Measurements from ENCODE around the gene TRAF2.

TRAF2 gene

GRCh38 chr9:136946228-136947027, 60.1 kb downstream of the TRAF2 start:
- Histone ChIP-seq H3K27me3 (ENCODE audit: control insufficient read depth, insufficient read depth, low read length) (no peaks in the 10 kb centered on the region), H3K4me1 (ENCODE audit: control insufficient read depth, insufficient read depth, low read length) (peaks cover 43% of the 10 kb centered on the region), H3K4me2 (ENCODE audit: low read length) (no peak overlapping the region), H3K9ac (ENCODE audit: low read depth, low read length) (no peak overlapping the region), H3K9me3 (replicated peaks; ENCODE audit: low read length) (no peaks in the 10 kb centered on the region), H3K36me3 (ENCODE audit: insufficient read depth, low read length) (peaks cover 19% of the 10 kb centered on the region), H3K4me3 (ENCODE audit: low read length) (no peak overlapping the region)

GRCh38 chr9:136947028-136947891, 60.9 kb downstream of the TRAF2 start:
- H3K27me3 ChIP-seq (ENCODE audit: control insufficient read depth, insufficient read depth, low read length): no peaks in the 10 kb centered on the region
- no peak overlapping the region for H3K9ac ChIP-seq (ENCODE audit: low read depth, low read length)
- H3K4me1 ChIP-seq (ENCODE audit: control insufficient read depth, insufficient read depth, low read length): peaks cover 43% of the 10 kb centered on the region
- no peaks in the 10 kb centered on the region for H3K9me3 ChIP-seq (replicated peaks; ENCODE audit: low read length)
- peaks cover 11% of the 10 kb centered on the region for H3K36me3 ChIP-seq (ENCODE audit: insufficient read depth, low read length)
- no peak overlapping the region for H3K4me3 ChIP-seq (ENCODE audit: low read length)
- peak overlapping the region; percentile 2 for H3K4me2 ChIP-seq (ENCODE audit: low read length)

GRCh38 chr9:136947955-136948510, 61.7 kb downstream of the TRAF2 start:
- H3K9me3 ChIP-seq (replicated peaks; ENCODE audit: low read length): no peaks in the 10 kb centered on the region
- no peak overlapping the region for H3K9ac ChIP-seq (ENCODE audit: low read depth, low read length)
- peaks cover 3% of the 10 kb centered on the region for H3K36me3 ChIP-seq (ENCODE audit: insufficient read depth, low read length)
- H3K4me2 ChIP-seq (ENCODE audit: low read length): no peak overlapping the region
- peaks cover 3% of the 10 kb centered on the region for H3K27me3 ChIP-seq (ENCODE audit: control insufficient read depth, insufficient read depth, low read length)
- peaks cover 38% of the 10 kb centered on the region for H3K4me1 ChIP-seq (ENCODE audit: control insufficient read depth, insufficient read depth, low read length)
- no peak overlapping the region for H3K4me3 ChIP-seq (ENCODE audit: low read length)

- peak overlapping the region; percentile 96 for H3K4me2 ChIP-seq (ENCODE audit: low read length)
- H3K36me3 ChIP-seq (ENCODE audit: insufficient read depth, low read length): no peaks in the 10 kb centered on the region
- no peaks in the 10 kb centered on the region for H3K9me3 ChIP-seq (replicated peaks; ENCODE audit: low read length)
- H3K4me3 ChIP-seq (ENCODE audit: low read length): peak overlapping the region; percentile 77
- no peak overlapping the region for H3K9ac ChIP-seq (ENCODE audit: low read depth, low read length)
- peaks cover 3% of the 10 kb centered on the region for H3K27me3 ChIP-seq (ENCODE audit: control insufficient read depth, insufficient read depth, low read length)
- peaks cover 33% of the 10 kb centered on the region for H3K4me1 ChIP-seq (ENCODE audit: control insufficient read depth, insufficient read depth, low read length)
Observed at GRCh38 chr9:136949239-136949816, 63.0 kb downstream of the TRAF2 start.

GRCh38 chr9:136949817-136950655, 63.7 kb downstream of the TRAF2 start:
- Histone ChIP-seq H3K4me3 (ENCODE audit: low read length) (peak overlapping the region; percentile 77), H3K9ac (ENCODE audit: low read depth, low read length) (no peak overlapping the region), H3K27me3 (ENCODE audit: control insufficient read depth, insufficient read depth, low read length) (peaks cover 3% of the 10 kb centered on the region), H3K9me3 (replicated peaks; ENCODE audit: low read length) (no peaks in the 10 kb centered on the region), H3K36me3 (ENCODE audit: insufficient read depth, low read length) (no peaks in the 10 kb centered on the region), H3K4me1 (ENCODE audit: control insufficient read depth, insufficient read depth, low read length) (peaks cover 30% of the 10 kb centered on the region), H3K4me2 (ENCODE audit: low read length) (peak overlapping the region; percentile 96)

- H3K4me1 ChIP-seq (ENCODE audit: control insufficient read depth, insufficient read depth, low read length): peaks cover 29% of the 10 kb centered on the region
- peaks cover 3% of the 10 kb centered on the region for H3K27me3 ChIP-seq (ENCODE audit: control insufficient read depth, insufficient read depth, low read length)
- no peaks in the 10 kb centered on the region for H3K9me3 ChIP-seq (replicated peaks; ENCODE audit: low read length)
- H3K36me3 ChIP-seq (ENCODE audit: insufficient read depth, low read length): no peaks in the 10 kb centered on the region
- no peak overlapping the region for H3K9ac ChIP-seq (ENCODE audit: low read depth, low read length)
- H3K4me2 ChIP-seq (ENCODE audit: low read length): peak overlapping the region; percentile 96
- no peak overlapping the region for H3K4me3 ChIP-seq (ENCODE audit: low read length)
Observed at GRCh38 chr9:136950656-136951276, 64.5 kb downstream of the TRAF2 start.

GRCh38 chr9:136951541-136952320, 65.4 kb downstream of the TRAF2 start, which contains the start of gene LCN12:
TSS of gene LCN12 (plus strand) at chr9:136952273. CDS start at chr9:136952328, 55 bp downstream.
- Histone ChIP-seq H3K27me3 (ENCODE audit: control insufficient read depth, insufficient read depth, low read length) (peaks cover 3% of the 10 kb centered on the region), H3K4me1 (ENCODE audit: control insufficient read depth, insufficient read depth, low read length) (peaks cover 28% of the 10 kb centered on the region), H3K9ac (ENCODE audit: low read depth, low read length) (no peak within 1 kb of the TSS), H3K36me3 (ENCODE audit: insufficient read depth, low read length) (no peaks in the 10 kb centered on the region), H3K4me3 (ENCODE audit: low read length) (no peak within 1 kb of the TSS), H3K9me3 (replicated peaks; ENCODE audit: low read length) (no peaks in the 10 kb centered on the region), H3K4me2 (ENCODE audit: low read length) (no peak within 1 kb of the TSS)

- Histone ChIP-seq H3K27me3 (ENCODE audit: control insufficient read depth, insufficient read depth, low read length) (peaks cover 3% of the 10 kb centered on the region), H3K4me1 (ENCODE audit: control insufficient read depth, insufficient read depth, low read length) (peaks cover 21% of the 10 kb centered on the region), H3K9me3 (replicated peaks; ENCODE audit: low read length) (no peaks in the 10 kb centered on the region), H3K4me3 (ENCODE audit: low read length) (no peak overlapping the region), H3K4me2 (ENCODE audit: low read length) (no peak overlapping the region), H3K36me3 (ENCODE audit: insufficient read depth, low read length) (no peaks in the 10 kb centered on the region), H3K9ac (ENCODE audit: low read depth, low read length) (no peak overlapping the region)
Observed at GRCh38 chr9:136952321-136952850, 66.1 kb downstream of the TRAF2 start.

- H3K4me1 ChIP-seq (ENCODE audit: control insufficient read depth, insufficient read depth, low read length): peaks cover 14% of the 10 kb centered on the region
- no peaks in the 10 kb centered on the region for H3K9me3 ChIP-seq (replicated peaks; ENCODE audit: low read length)
- no peaks in the 10 kb centered on the region for H3K36me3 ChIP-seq (ENCODE audit: insufficient read depth, low read length)
- no peak overlapping the region for H3K4me3 ChIP-seq (ENCODE audit: low read length)
- no peak overlapping the region for H3K9ac ChIP-seq (ENCODE audit: low read depth, low read length)
- peaks cover 3% of the 10 kb centered on the region for H3K27me3 ChIP-seq (ENCODE audit: control insufficient read depth, insufficient read depth, low read length)
- H3K4me2 ChIP-seq (ENCODE audit: low read length): no peak overlapping the region
Observed at GRCh38 chr9:136952876-136953770, 66.8 kb downstream of the TRAF2 start.
